CD4-positive, CD25-positive, alpha-beta regulatory T cell (primary cell): Measurements from ENCODE around the gene F2RL2. TPM values are rescaled to one million over a fixed set of nuclear protein-coding genes. Genes with fewer than 3 reads are reported as not detected.

ENCODE experiments used
- ATAC-seq, 2 donors: fragments of 150-1000 bp; cut with Tn5 transposase; one replicate each; pipeline ENCODE4 v1.10.0; 2021; ENCODE audit warnings: low read depth in 2 of 2, moderate number of reproducible peaks in 2 of 2, moderate library complexity in 1 of 2
- DNase-seq, 3 donors: peaks; one replicate each; pipeline versions ENCODE4 v3.0.0 to v3.0.0-alpha.2; 2012 to 2022; ENCODE audit warnings: mixed read lengths in 1 of 3
- H3K27ac ChIP-seq: one replicate; pipeline ENCODE4 v1.7.0; 2013; ENCODE audit warnings: mild to moderate bottlenecking, low read length; ENCODE audit not compliant: insufficient read depth, poor library complexity, severe bottlenecking
- H3K27me3 ChIP-seq: one replicate; pipeline ENCODE4 v1.7.0; 2013; ENCODE audit warnings: low read length; ENCODE audit not compliant: control insufficient read depth, insufficient read depth
- H3K36me3 ChIP-seq: one replicate; pipeline ENCODE4 v1.7.0; 2013; ENCODE audit warnings: mild to moderate bottlenecking, low read length, moderate library complexity; ENCODE audit not compliant: control insufficient read depth, insufficient read depth
- H3K4me1 ChIP-seq: 2 replicates; pipeline ENCODE4 v1.7.0; 2013; ENCODE audit warnings: mild to moderate bottlenecking, low read length; ENCODE audit not compliant: insufficient read depth, control insufficient read depth, poor library complexity, severe bottlenecking
- H3K4me3 ChIP-seq: one replicate; pipeline ENCODE4 v1.7.0; 2013; ENCODE audit warnings: low read depth, mild to moderate bottlenecking, low read length, moderate library complexity
- H3K9me3 ChIP-seq, 2 experiments: 1 replicate in 1 of 2; 2 replicates in 1 of 2; pipeline ENCODE4 v1.7.0; 2013; ENCODE audit warnings: low read length in 2 of 2, mild to moderate bottlenecking in 1 of 2, moderate library complexity in 1 of 2; ENCODE audit not compliant: control insufficient read depth in 2 of 2
- H3K27ac Mint-ChIP-seq, 3 donors: one replicate each; pipeline ENCODE4 v1.8.0; 2020 to 2022; ENCODE audit warnings: mild to moderate bottlenecking in 3 of 3, mixed read lengths in 3 of 3, moderate library complexity in 2 of 3
- H3K27me3 Mint-ChIP-seq: one replicate; pipeline ENCODE4 v1.8.0; 2022; ENCODE audit warnings: mild to moderate bottlenecking, mixed read lengths
- H3K36me3 Mint-ChIP-seq: one replicate; pipeline ENCODE4 v1.8.0; 2020; ENCODE audit warnings: mixed read lengths
- H3K4me1 Mint-ChIP-seq, 4 donors: one replicate each; pipeline ENCODE4 v1.8.0; 2020 to 2022; ENCODE audit warnings: mixed read lengths in 4 of 4, mild to moderate bottlenecking in 1 of 4
- H3K4me3 Mint-ChIP-seq, 4 donors: one replicate each; pipeline ENCODE4 v1.8.0; 2020 to 2022; ENCODE audit warnings: mild to moderate bottlenecking in 4 of 4, mixed read lengths in 4 of 4, moderate library complexity in 3 of 4
- H3K9me3 Mint-ChIP-seq, 7 donors: one replicate each; pipeline ENCODE4 v1.8.0; 2020 to 2022; ENCODE audit warnings: mixed read lengths in 7 of 7, mild to moderate bottlenecking in 3 of 7, moderate library complexity in 2 of 7
- polyA plus RNA-seq, 4 donors: library from polyadenylated mRNA; unstranded; fragments of 300-500 nt; fragmentation: Illumina TruSeq; gene quantifications; one replicate each; pipeline ENCODE4 v1.2.3, GENCODE V29; 2021
- total RNA-seq: library from RNA; stranded (reverse); gene quantifications from one replicate; pipeline ENCODE4 v1.2.3, GENCODE V29; 2022

F2RL2 gene
- total and polyA plus RNA-seq, 5 donors from 2014 or later, result 0.77 to 1.6 (median 0.83) TPM; not detected in 1

DNA sequence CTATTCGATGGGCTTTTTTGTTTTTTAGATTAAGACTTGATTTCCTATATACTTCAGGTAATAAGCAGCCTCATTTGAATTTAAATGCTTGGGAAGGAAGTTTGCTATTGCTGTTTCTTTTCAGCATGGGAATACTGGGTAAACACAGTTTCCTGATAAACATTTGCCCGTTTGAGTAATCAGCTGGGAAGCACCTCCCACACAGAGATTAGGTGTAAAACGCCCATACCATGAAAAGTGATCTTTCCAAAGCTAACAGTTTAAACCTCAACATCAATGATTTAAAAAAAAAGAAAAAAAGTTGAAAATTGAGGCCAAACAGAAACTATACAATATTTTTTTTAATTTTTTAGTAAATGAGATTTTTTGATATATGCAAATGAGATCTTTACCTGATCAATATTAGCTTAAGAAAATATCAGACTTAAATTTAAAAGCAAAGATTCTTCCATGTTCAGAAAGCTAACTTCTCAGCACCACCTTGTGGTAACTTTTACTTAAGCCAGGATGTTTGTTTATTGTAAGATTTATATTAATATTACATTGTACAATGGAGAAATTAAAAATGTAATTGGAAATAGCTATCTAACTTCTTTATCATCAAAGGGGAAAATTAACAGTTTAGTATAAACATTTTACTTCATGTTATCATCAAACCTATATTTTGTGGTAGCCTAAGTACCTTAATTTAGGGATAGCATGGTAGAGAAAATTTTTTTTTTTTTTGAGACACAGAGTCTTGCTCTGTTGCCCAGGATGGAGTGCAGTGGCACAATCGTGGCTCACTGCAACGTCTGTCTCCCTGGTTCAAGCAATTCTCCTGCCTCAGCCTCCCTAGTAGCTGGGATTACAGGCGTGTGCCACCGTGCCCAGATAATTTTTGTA lies 39.8 kb downstream of the F2RL2 start:
- H3K4me1 ChIP-seq, result no peaks in the 10 kb centered on the region
- peaks cover 19% of the 10 kb centered on the region for H3K36me3 Mint-ChIP-seq
- ATAC-seq (peak in 1 of 2 donors; percentile 44), DNase-seq (peak in 2 of 3 donors; percentile 33 to 55)
- no peaks in the 10 kb centered on the region for H3K9me3 ChIP-seq
- H3K27me3 Mint-ChIP-seq, result no peaks in the 10 kb centered on the region
- H3K36me3 ChIP-seq, result peaks cover 17% of the 10 kb centered on the region
- H3K4me3 Mint-ChIP-seq, result no peak overlapping the region
- H3K4me3 ChIP-seq, result no peak overlapping the region
- H3K27me3 ChIP-seq, result no peaks in the 10 kb centered on the region
- peaks cover 18 to 25% (median 21%) of the 10 kb centered on the region in 4 donors for H3K4me1 Mint-ChIP-seq
- H3K27ac ChIP-seq, result no peak overlapping the region
- no peaks in the 10 kb centered on the region for H3K9me3 Mint-ChIP-seq
- no peak overlapping the region for H3K27ac Mint-ChIP-seq

DNA sequence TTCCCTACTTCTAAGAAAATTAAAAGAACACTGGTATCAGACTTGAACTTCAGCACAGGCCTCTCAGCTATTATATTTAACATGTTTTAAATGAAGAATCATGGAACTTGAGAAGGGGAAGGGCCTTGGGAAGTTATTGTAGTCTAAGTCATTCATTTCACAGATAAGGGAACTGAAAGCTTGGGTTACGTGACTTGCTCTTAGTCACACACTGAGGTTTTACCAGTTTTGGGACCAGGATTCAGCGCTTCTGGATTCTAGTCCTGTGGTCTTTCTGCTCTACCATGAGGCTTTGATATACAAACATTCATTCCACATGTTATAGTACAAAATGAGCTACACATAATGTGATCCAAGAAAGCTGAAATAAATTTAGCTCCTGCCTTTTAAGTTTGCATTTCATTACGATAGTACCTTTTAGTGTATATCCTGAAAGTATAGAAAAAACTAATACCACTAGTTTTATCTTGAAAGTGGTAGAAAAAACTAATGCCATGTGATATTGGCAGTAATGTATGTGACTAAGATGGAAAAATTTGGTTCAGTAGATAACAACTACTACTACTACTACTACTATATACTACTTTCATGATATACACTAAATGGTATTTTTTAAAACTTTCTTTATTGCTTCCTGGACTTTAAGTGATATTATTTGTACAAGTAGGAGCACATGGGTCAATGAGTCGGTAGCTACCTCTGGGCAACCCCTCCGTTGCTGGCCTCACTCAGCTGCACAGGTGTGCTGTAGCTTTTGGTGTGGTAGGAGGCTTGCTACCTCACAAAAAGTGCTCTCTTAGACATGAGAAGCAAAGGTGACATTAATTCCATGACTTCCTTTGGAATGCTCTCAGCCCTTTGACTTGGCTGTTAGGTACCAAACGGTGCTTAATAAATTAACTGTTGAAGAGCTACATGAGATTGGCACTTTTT lies 40.7 kb downstream of the F2RL2 start:
- H3K27me3 ChIP-seq, result no peaks in the 10 kb centered on the region
- H3K4me3 Mint-ChIP-seq, result no peak overlapping the region
- H3K4me3 ChIP-seq, result no peak overlapping the region
- H3K36me3 ChIP-seq, result peaks cover 17% of the 10 kb centered on the region
- no peaks in the 10 kb centered on the region for H3K4me1 ChIP-seq
- no peaks in the 10 kb centered on the region for H3K9me3 ChIP-seq
- ATAC-seq (peak in 1 of 2 donors; percentile 48), DNase-seq (no peak)
- peaks cover 19 to 31% (median 23%) of the 10 kb centered on the region in 4 donors for H3K4me1 Mint-ChIP-seq
- H3K27ac ChIP-seq, result no peak overlapping the region
- no peaks in the 10 kb centered on the region for H3K27me3 Mint-ChIP-seq
- H3K27ac Mint-ChIP-seq, result no peak overlapping the region
- no peaks in the 10 kb centered on the region for H3K9me3 Mint-ChIP-seq
- H3K36me3 Mint-ChIP-seq, result peaks cover 15% of the 10 kb centered on the region

DNA sequence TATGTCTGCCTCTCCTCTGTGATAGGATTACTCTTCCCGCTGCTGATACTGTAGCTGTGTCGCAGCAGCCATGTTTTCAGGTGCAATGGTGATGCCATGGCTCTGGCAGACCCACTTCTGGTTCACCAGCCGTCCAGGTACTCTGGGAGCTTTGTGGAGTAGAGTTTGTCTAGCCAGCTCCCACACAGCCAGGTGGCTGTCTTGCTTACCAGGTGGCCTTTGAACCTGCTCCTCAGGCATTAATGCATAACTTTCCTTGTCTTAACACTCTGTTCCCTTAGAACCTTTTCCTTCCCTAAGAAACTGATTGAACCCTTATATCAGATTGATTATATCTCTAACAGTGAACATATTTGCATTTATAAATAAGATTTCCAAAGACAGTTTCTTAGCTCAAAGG lies 42.2 kb downstream of the F2RL2 start:
- no peak overlapping the region for H3K27ac ChIP-seq
- peaks cover 22% of the 10 kb centered on the region for H3K36me3 Mint-ChIP-seq
- no peaks in the 10 kb centered on the region for H3K4me1 ChIP-seq
- ATAC-seq (no peak), DNase-seq (no peak)
- H3K27ac Mint-ChIP-seq, result peak overlapping the region; percentile 67 to 80 (median 69)
- H3K27me3 ChIP-seq, result no peaks in the 10 kb centered on the region
- no peak overlapping the region for H3K4me3 Mint-ChIP-seq
- H3K36me3 ChIP-seq, result peaks cover 21% of the 10 kb centered on the region
- H3K9me3 ChIP-seq, result no peaks in the 10 kb centered on the region
- H3K4me1 Mint-ChIP-seq, result peaks cover 21 to 39% (median 25%) of the 10 kb centered on the region in 4 donors
- H3K4me3 ChIP-seq, result no peak overlapping the region
- no peaks in the 10 kb centered on the region for H3K27me3 Mint-ChIP-seq
- H3K9me3 Mint-ChIP-seq, result no peaks in the 10 kb centered on the region

DNA sequence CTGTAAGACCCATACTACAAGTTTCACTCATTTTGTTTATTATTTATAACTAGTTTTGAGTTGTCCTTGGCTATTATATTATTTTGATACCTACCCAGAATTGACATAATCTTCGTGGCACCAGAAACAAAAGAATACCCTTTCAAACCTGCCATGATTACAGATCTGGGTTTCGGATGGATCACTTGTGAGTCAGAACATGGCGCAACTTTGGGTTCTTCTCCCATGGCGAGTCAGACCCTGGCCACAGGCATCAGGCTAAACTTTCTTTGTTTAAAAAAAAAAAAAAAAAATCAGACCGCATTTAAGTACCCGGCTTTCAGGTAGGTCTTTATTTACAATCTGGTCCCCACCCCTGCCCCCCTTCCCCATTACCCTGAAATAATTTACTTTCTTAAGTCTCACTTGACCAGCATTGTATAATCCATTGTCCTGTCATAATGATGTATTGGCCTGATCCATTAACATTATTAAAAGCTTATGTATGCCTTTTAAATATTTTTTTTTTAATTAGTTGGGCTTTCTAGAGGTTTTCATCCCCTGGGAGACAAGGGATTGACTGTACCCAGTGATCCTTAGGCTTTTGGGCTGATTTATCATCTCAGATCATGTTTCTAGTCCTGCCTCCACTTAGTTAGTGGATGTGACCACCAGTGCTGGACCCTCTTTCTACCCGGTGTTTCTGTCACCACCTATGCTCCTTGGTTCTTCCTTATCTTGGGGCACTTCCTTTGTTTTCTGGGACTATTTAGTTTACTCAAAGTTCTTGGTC lies 43.9 kb downstream of the F2RL2 start:
- no peaks in the 10 kb centered on the region for H3K27me3 Mint-ChIP-seq
- no peaks in the 10 kb centered on the region for H3K9me3 Mint-ChIP-seq
- Histone ChIP-seq H3K4me3 (no peak overlapping the region), H3K27me3 (no peaks in the 10 kb centered on the region), H3K27ac (no peak overlapping the region), H3K36me3 (peaks cover 31% of the 10 kb centered on the region), H3K4me1 (no peaks in the 10 kb centered on the region), H3K9me3 (no peaks in the 10 kb centered on the region)
- H3K36me3 Mint-ChIP-seq, result peaks cover 25% of the 10 kb centered on the region
- peaks cover 21 to 42% (median 22%) of the 10 kb centered on the region in 4 donors for H3K4me1 Mint-ChIP-seq
- ATAC-seq (no peak), DNase-seq (no peak)
- no peak overlapping the region for H3K27ac Mint-ChIP-seq
- H3K4me3 Mint-ChIP-seq, result no peak overlapping the region

DNA sequence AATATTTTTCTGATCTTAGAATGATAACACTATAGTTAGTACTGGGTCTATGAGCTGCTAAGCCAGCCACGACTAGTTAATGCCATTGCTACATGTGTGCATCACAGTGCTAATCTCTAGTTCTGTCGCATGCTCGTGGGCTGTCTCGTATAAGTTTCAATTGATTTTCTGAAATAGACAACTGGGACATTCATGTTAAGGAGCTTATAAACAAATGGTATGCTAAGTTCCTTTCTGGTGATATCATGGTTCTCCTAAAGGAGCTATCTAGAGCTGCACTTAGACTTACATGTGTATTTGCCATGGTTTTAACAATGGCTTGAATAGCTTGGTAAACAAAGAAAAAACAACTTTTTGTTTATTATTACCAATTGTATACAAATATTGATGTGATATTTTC lies 46.2 kb downstream of the F2RL2 start:
- Histone ChIP-seq H3K27me3 (no peaks in the 10 kb centered on the region), H3K27ac (peak overlapping the region; percentile 5), H3K4me3 (no peak overlapping the region), H3K36me3 (peaks cover 34% of the 10 kb centered on the region), H3K4me1 (no peaks in the 10 kb centered on the region), H3K9me3 (no peaks in the 10 kb centered on the region)
- H3K4me3 Mint-ChIP-seq, result no peak overlapping the region
- no peaks in the 10 kb centered on the region for H3K27me3 Mint-ChIP-seq
- no peaks in the 10 kb centered on the region for H3K9me3 Mint-ChIP-seq
- ATAC-seq, result no peak
- no peak for DNase-seq
- H3K36me3 Mint-ChIP-seq, result peaks cover 27% of the 10 kb centered on the region
- peaks cover 15 to 35% (median 22%) of the 10 kb centered on the region in 4 donors for H3K4me1 Mint-ChIP-seq
- H3K27ac Mint-ChIP-seq, result peak overlapping the region in 2 of 3 donors; percentile 31 to 68

DNA sequence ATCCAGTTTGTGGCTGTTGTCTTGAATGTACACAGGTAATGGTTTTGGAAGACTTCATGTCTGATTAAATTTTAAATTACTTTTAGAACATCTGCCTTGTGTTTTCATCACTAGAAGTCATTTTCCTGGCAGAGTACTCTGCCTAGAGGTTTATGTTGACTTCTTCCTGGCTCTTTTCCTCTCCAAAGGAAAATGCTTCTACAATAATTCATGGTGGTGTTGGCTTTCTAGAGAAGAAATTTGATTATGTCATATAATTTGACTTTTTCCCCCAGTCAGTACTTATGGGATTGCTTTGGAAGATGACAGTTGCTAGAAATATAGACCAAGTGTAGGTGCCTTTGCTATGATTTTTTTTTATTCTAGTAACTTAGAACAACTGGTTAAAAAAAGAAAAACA lies 46.8 kb downstream of the F2RL2 start:
- Histone ChIP-seq H3K4me1 (no peaks in the 10 kb centered on the region), H3K36me3 (peaks cover 38% of the 10 kb centered on the region), H3K4me3 (no peak overlapping the region), H3K27me3 (no peaks in the 10 kb centered on the region), H3K27ac (peak overlapping the region; percentile 5), H3K9me3 (no peaks in the 10 kb centered on the region)
- peak overlapping the region in 2 of 3 donors; percentile 22 to 68 for H3K27ac Mint-ChIP-seq
- peaks cover 31% of the 10 kb centered on the region for H3K36me3 Mint-ChIP-seq
- no peaks in the 10 kb centered on the region for H3K9me3 Mint-ChIP-seq
- peaks cover 15 to 34% (median 21%) of the 10 kb centered on the region in 4 donors for H3K4me1 Mint-ChIP-seq
- H3K4me3 Mint-ChIP-seq, result no peak overlapping the region
- H3K27me3 Mint-ChIP-seq, result no peaks in the 10 kb centered on the region
- no peak for DNase-seq
- ATAC-seq, result no peak

DNA sequence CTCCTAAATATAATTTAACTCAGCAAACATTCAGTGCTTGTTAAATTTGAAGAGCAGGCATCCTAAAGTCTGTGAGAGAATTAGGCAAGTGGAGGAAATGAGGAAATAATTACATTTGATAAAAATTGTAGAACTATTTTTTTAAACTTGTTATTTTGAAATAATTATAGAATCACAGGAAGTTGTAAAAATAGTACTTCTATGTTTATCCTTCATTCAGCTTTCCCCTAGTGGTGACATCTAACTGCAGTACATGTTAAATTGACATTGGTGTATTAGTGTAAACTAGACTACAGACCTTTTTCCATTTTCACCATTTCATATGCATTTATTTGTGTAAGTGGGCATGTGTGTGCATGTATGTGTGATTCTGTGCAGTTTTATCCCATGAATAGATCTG lies 51.6 kb downstream of the F2RL2 start:
- Histone ChIP-seq H3K36me3 (peaks cover 54% of the 10 kb centered on the region), H3K4me3 (no peak overlapping the region), H3K4me1 (no peaks in the 10 kb centered on the region), H3K27ac (no peak overlapping the region), H3K9me3 (no peaks in the 10 kb centered on the region), H3K27me3 (no peaks in the 10 kb centered on the region)
- H3K4me3 Mint-ChIP-seq, result no peak overlapping the region
- peaks cover 9 to 43% (median 30%) of the 10 kb centered on the region in 4 donors for H3K4me1 Mint-ChIP-seq
- H3K36me3 Mint-ChIP-seq, result peaks cover 26% of the 10 kb centered on the region
- ATAC-seq (no peak), DNase-seq (peak in 1 of 3 donors; percentile 20)
- H3K9me3 Mint-ChIP-seq, result no peaks in the 10 kb centered on the region
- H3K27me3 Mint-ChIP-seq, result no peaks in the 10 kb centered on the region
- H3K27ac Mint-ChIP-seq, result peak overlapping the region in 2 of 3 donors; percentile 60 to 73
